HG03175 (cell line): ENCODE measurements around the gene EXOC3L1.

Experiments used
- ATAC-seq: cut with Tn5 transposase; IDR thresholded peaks from one replicate; pipeline ENCODE4 v1.9.1; 2021; ENCODE audit warnings: mild to moderate bottlenecking, moderate library complexity; ENCODE audit not compliant: unreplicated experiment

EXOC3L1 gene

DNA sequence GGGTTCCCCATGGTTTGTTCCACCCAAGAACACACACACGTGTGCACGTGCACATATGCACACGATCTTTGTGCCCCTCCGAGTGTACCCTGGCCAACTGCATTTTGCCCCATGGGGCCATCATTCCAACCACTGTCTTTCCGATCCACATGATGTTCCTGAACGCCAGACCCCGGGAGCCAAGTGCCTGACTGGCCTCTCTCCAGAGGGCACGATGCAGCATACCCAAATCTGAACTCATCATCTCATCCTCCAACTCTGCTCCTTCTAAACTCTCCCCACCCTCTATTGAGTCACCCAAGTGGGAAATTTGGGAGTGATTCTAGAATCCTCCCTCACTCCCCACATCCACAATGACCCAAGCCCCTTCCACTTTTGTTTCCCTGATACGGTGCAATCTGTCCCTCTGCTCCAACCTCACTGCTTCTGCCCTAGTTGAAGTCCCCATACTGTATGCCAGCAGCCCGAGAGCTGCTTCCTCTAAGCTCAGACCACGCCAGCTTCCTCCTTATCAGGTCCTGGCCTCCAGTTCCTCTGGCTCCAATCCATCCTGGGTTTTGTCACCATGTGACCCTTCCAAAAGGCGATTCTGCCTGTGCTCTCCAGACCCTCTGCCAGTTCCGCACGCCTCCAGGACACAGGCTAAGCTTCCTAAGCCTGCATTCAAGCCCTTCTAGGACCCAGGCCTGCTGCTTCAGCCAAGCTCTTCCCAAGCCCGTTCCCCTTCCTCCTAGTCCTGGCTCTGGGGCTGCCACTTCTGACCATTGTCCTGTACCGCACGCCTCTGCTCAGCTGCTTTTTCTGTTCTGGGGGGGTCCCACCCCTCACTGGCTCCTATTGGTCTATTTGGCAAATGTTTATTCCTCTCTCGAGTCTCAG is 26.9 kb upstream of the EXOC3L1 start:
- ATAC-seq, result no peak

DNA sequence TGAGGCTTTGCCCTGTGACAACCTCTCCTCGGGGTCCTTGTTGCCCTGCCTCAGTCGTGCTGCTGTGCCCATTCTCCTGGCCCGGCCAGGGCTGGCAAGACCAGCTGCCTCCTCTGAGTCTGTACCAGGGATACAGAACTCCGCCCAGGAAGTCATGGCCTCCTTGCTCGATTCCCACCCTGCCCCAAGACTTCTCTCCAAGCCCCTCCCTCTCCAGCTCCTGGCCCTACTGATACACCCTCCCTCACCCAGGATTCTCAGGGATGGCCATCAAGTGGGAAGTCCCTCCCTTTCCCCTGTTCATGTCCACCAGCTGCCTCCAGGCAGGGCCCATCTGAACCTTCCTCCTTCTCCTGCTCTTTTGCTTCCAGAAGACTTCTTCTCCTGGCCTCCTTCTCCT is 25.8 kb upstream of the EXOC3L1 start:
- ATAC-seq, result no peak

DNA sequence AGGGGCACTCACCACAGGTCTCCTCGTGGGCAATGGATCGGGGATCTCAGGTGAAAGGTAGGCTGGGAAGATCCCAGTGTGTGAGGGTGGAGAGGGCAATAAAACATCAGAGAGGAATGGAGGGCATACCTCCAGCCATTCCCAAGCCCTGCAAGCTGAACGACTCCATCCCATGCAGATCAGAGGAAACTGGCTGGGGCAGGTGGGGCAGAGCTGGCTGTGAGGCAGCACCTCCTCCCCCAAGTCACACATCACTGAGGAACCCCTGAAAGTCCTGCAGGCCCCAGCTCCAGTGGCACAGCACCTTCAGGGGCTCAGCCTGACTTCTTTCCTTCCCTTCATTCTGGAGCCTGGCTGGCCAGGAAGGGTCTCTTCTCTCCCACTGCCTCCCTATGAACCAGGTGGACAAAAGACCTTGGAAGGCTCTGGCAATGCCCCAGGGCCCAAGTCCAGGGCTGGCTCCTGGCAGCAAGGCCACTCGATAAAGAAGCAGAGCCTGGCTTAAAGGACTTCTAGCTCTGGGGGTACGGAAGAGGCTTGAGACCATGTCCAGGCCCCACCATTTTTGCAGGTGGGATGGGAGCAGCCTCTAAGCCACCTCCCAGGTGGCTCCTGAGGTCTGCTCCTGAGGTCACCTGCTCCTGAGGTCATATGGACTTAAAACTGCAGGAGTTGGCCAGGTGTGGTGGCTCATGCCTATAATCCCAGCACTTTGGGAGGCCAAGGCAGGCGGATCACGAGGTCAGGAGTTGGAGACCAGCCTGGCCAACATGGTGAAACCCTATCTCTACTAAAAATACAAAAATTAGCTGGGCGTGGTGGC is 23.5 kb upstream of the EXOC3L1 start:
- ATAC-seq, result no peak

DNA sequence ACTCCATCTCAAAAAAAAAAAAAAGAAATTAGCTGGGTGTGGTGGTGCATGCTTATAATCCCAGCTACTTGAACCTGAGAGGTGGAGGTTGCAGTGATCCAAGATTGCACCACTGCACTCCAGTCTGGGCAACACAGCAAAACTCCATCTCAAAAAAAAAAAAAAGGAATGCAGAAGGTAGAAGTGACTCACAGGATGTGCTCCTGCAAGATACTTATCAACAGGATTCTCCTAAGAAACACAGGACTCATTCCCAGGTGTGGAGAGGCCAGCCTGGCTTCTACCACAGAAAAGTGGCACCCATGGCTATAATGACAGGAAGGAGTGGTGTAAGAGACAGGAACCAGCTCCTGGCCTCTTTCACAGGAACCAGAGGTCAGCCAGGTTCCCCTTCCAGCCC is 22.8 kb upstream of the EXOC3L1 start:
- ATAC-seq, result no peak

DNA sequence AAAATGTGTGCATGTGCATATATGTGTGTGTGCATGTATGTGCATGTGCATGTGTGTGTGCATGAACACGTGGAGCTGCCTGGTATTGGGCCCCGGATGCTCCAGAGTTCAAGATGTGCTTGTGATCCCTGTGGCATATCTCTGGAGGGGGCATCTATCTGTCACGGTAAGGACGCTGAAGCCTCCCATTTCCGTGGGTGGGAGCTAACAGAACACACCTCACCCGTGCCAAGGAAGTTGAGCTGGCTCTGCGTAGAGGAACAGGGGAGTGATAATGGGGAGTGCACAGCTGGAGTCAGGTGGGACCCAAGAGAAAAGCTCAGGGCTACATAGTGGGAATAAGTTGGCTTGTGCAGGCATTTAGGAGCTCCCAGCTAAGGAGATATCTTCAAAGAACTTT is 21.7 kb upstream of the EXOC3L1 start:
- ATAC-seq, result no peak

DNA sequence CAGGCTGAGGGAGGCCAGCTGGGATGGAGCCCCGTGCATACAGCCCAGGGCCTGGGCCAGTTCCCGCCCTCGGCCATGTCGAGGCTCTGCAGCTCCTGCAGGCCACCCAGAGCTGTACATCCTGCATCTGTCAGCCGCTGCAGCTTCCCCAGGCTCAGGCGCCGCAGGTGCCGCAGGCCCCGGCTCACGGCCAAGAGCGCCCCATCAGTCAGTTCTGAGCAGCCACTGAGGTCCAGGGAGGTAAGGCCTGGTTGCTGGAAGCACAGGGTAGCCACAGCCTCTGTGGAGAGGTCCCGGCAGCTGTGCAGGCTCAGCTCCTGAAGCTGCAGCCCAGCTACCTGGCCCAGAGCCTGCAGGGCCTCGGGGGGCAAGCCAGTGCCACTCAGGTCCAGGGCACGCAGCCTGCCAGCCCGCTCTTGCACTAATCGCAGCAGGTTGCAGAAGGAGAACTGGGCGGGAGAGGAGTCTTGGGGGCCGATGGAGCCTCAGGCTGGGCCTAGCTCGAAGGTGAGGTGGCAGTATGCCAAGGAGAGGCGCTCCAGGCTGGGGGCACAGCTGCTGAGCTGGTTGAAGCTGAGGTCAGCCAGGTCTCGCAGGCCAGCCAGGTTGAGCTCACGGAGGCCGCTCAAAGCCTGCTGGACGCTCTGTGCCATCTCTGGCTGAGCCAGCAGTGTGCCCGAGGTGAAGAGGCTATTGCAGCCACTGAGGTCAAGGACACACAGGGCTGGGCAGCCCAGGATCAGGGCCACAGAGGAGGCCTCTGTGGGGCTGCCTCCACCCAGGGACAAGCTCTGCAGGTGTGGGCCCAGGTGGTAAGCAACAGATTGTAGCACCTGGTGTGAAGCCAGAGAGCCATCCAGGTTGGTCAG is 20.4 kb upstream of the EXOC3L1 start:
- ATAC-seq, result no peak

DNA sequence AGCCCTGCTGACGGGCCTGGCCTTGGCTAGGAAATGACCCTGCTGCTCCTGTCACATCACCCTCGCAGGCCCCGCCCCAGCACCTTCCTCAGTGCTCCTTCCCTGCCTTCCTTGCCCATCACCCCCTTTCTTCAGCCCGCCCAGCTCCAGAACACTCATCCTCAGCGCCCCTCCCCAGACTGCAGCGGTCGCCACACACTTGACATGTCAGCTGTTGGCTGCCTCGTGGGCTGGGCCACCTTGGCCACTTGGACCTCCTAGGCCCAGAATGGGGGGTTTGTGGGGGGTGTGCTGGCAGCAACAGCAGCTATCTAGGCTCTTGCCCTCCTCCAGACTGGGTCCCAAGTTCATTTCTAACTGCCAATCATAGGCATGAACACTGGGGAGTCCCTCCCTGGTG is 19.6 kb upstream of the EXOC3L1 start:
- no peak for ATAC-seq

DNA sequence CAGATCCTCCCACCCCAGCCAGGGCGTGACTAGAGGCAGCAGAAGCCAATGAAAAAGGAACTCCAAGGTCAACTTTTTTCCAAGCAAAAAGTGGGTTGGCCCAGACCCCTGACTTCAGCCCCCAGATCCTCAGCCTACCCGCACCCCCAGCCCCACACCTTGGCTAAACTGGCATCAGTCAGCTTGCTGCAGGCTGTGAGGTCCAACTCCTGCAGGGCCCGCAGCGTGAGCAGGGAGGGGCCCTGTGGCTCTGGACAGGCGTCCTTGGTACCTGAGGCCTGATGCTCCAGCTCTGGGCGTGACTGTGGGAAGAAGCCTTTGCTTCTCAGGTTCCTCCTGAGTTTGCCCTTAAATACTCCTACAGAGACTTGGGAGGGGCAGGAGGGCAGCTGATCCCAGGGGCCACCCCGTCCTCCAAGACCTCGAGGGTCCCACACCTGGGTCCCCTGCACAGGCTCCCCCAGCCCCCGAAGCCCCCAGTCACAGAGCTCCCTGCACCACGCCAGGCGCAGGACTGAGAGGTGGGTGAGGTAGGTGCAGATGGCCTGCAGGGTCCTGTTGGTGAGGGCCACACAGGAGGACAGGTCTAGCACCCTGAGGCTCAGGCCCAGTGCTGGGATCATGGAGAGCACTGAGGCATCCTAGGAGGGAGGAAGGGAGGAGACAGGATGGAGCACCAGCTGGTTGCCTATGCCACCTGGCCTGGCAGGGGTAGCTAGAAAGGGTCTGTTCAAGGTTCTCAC is 18.4 kb upstream of the EXOC3L1 start:
- ATAC-seq, result no peak

DNA sequence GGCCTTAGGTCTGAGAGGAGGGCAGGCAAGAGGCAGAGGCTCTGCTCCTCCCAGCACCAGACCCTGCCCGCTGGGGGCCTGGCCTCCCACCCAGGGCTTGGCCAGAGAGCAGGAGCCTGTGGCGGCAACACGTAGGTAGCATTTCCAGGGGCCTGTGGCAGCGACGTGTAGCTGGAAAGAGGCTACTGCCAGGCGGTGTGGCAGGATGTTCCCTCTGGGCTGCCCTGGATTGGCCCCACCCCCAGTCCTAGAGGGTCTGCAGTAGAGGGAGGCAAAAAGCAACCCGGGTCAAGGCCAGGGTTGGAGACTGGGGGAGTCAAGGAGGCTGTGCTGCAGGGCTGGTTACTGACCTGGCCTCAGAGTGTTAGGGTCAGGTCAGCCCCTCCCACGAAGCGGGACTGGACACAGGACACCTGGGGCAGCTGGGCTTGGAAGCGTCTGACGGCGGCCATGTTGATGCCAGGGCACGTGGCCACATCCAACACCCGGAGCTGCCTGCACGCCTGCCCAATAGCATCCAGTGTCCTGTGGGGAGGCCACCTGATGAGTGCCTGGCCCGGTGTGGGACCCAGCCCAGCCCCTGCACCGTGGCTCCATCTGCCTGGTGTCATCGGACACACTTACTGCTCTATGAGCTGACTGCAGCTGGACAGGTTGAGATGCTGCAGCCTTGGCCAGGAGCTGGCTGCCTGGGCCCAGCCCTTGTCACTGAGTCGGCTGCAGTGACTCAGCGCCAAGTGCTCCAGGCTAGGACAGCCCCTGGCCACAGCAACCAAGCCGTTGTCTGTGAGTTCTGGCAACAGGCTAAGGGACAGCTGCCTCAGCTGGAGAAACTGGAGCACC is 17.5 kb upstream of the EXOC3L1 start:
- no peak for ATAC-seq

DNA sequence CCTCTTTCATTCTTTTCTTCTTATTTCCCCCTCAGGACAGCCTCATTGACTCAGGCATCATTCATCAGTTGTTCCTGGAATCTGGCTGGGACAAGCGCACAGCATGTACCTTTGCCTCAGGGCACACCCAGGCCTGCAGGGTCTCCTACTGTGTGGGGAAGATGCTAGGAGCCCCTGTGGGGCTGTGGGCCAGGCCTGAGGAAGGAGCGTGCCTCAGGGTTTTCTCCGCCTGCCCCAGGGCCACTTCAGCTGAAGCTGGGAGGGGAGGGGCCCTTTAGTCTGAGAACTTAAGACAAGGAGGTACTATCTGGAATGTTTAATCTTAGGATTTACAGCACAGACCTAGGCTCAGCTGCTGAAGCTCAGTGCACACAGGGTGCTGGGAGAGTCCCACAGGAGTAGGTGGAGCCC is 16.9 kb upstream of the EXOC3L1 start:
- ATAC-seq, result no peak

DNA sequence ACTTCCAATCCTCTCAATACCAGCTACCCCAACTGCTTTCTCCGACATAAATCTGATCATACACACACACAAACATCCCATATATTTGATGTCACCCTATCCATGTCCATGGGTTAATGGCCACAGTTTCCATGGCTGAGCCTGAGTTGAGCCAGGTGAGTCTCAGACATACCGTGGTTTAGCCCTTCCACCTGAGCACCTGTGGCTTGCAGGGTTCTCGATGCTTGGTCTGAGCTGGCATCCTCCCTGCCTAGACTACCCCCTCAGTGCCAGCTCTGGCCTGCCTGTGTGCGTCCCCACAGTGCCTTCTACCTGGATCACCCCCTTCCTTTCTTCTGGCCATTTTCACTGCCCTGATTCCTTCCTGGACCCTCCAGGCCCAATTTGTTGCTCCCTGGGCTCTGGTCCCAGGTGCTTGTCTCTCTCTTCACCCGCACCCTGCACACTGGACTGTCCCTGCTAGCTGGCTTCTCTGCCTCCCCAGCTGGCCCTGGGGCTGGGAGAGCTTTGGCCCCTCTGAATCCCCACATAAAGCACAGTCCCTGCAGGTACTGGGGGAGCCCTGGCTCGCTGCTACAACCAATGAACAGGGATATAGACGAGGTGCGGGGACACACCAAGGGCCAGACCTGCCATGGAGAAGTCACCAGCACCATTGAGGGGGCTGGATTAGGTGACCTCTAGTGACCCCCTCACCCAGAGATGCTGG is 16.3 kb upstream of the EXOC3L1 start:
- ATAC-seq, result no peak

DNA sequence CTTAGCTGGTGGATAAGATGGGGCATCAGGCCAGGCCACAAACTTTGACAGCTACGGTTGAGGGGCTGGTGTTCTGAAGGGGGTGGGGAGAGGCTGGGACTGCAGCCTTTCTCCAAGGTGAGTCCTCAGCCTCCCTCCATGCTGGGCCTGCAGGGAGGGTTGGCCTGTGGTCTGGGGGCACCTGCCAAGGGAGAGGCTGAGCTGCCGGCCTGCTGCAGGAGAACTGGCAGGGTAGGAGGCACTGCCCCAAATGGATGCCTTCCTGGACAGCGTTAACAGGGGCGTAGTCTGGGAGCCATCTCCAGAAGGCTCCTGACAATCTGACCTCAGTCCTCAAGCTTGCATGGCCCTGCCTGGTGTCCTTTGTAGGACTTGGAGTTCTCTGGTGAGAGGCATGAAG is 14.1 kb upstream of the EXOC3L1 start:
- ATAC-seq, result no peak

DNA sequence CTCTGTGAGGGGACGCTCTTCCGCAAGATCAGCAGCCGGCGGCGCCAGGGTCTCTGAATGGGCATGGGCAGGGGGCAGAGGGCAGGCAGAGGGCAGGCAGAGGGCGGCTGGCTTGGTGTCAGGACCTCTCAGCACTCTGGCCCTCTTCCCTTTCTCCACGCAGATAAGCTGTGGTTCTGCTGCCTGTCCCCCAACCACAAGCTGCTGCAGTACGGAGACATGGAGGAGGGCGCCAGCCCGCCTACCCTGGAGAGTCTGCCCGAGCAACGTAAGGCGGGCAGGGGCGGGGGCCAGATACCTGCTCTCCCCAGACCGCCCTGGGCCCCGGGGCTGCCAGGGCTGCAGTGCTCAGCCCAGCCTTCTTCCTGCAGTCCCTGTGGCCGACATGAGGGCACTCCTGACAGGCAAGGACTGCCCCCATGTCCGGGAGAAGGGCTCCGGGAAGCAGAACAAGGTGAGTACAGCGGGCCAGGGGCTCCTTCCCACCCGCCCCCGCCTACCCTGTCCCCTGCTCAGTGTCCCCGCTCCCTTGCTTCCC is 13.1 kb upstream of the EXOC3L1 start:
- no peak for ATAC-seq

DNA sequence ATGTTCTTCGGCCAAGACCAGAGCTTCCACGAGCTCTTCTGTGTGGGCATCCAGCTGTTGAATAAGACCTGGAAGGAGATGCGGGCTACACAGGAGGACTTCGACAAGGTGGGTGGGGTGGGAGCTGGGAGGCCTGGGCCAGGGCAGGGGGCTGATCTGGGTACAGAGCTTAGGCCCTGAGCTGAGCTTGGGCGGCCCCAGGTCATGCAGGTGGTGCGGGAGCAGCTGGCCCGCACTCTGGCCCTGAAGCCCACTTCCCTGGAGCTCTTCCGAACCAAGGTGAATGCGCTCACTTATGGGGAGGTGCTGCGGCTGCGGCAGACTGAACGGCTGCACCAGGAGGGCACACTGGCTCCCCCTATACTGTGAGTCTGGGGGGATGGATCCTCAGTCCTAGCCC is 12.5 kb upstream of the EXOC3L1 start:
- ATAC-seq, result no peak

DNA sequence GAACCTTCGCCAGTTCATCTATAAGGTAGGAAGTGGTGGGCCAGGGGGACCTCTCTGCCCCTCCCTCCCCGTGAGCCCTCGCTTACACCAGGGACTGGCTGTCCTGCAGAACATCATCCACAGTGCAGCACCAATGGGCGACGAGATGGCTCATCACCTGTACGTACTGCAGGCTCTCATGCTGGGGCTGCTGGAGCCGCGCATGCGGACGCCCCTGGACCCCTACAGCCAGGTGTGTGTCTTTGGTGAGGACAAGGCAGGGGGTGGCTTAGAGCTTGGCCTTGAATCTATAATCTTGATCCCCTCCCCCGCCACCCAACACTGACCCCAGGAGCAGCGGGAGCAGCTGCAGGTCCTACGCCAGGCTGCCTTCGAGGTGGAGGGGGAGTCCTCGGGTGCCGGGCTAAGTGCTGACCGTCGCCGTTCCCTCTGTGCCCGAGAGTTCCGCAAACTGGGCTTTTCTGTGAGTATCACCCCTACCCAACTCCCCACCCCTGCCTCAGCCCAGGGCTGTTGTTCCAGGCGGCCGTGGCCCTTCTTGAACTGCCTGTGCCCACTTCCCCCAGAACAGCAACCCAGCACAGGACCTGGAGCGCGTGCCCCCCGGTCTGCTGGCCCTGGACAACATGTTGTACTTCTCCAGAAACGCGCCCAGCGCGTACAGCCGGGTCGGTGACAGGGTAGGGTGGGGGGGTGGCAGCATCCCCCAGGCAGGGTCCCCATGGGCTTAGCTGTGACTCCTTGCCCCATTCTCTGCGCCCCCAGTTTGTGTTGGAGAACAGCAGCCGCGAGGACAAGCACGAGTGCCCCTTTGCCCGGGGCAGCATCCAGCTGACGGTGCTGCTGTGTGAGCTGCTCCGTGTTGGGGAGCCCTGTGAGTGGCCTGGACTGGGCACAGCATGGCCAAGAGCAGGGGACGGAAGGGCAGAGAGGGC is 11.7 kb upstream of the EXOC3L1 start:
- no peak for ATAC-seq

DNA sequence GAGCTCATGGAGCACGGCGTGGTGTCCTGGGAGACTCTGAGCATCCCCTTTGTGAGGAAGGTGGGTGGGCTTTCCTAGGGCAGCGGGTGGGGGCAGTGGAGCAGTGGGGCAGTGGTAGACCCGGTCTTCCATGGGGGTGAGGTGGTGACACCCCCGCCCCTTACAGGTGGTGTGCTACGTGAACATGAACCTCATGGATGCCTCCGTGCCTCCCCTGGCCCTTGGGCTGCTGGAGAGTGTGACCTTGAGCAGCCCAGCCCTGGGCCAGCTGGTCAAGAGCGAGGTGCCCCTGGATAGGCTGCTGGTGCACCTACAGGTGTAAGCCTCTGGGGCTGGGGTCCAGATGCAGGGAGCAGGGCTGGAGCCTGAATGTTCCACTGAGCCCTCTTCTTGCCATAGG is 10.6 kb upstream of the EXOC3L1 start:
- ATAC-seq, result no peak

DNA sequence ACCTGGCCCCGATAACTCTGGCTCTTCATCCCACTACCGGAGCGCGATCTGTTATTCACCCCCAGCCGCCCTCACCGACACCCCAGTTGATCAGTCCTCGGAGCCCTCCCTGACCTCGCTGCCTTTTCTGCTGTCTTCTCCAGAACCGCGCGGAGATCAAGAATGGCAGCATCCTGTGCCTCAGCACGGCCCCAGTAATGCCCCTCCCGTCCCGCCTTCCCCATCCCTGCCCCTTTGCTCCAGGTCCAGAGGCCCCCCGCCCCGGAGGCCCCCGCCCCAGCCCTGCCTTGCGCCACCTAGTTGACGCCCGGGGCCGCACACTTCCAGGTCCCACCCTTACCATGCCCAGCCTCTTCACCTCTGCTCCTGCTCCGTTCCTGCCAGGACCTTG is 9.9 kb upstream of the EXOC3L1 start:
- ATAC-seq, result no peak
